ENCODE measurements around the gene PDIA3. TPM values are rescaled to one million over a fixed set of nuclear protein-coding genes. Genes with fewer than 3 reads are reported as not detected.

PDIA3 gene
- total and polyA plus RNA-seq, 2 of the 13 experiments (the other 11 are each of a cell fraction or from before 2014, with no cell fraction given), result 238 to 433 TPM

DNA sequence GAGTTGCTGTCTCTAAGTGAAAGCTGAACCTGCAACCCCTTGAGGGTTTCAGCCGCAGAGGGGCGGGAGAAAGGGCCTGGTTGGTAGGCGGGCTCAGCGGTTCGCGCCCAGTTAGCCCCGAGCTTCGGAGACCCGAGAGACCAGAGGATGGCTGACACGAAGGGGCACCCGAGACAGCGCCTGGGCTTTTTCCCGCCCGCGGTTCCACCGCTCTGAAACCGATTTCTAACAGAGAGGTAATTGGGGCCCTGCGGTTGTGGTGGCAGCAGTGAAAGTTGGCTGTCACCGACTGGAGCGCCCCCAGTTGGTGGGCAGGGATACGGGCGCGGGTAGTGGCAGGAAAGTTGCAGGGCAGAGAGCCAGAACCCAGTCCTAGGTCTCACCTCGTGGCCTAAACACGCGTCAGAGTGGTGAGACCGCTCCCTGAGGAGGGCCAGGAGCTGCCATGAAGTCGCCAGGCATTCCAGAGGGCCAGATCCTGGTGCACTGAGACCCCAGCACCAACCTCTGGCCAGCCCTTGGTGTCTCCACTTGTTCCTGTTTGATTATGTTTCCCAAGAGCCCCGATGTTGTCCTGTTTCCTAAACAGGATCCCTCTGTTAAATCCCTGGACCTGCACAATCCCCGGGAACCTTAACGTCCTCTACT, 31.2 kb downstream of the PDIA3 start (continued):
- TF ChIP-seq ZNF142 (CRISPR knock-in tag; IDR thresholded peaks at IDR 0.05) (peak; percentile 51; the same call in 1 of the 2 replicates), PPARG (CRISPR knock-in tag; conservative IDR thresholded peaks at IDR 0.05) (no peak), SRSF1 (optimal IDR thresholded peaks at IDR 0.05; ENCODE audit: low read depth, low read length) (no peak), ZNF414 (CRISPR knock-in tag; IDR thresholded peaks at IDR 0.05) (no peak), HCFC1 (IDR thresholded peaks at IDR 0.05; ENCODE audit: low read depth, low read length) (no peak), CHD4 (IDR thresholded peaks at IDR 0.05; ENCODE audit: borderline replicate concordance, low read length) (no peak), HNRNPLL (IDR thresholded peaks at IDR 0.05; ENCODE audit: low read depth, low read length, poor library complexity, severe bottlenecking) (peak; percentile 47), MEIS1 (CRISPR knock-in tag; IDR thresholded peaks at IDR 0.05; ENCODE audit: borderline replicate concordance) (peak; percentile 61), GMEB1 (CRISPR knock-in tag; IDR thresholded peaks at IDR 0.05; ENCODE audit: borderline replicate concordance) (no peak), U2AF2 (IDR thresholded peaks at IDR 0.05; ENCODE audit: low read depth, low read length) (no peak), KDM5A (IDR thresholded peaks at IDR 0.05; ENCODE audit: borderline replicate concordance, low read length) (no peak), DNMT3B (CRISPR knock-in tag; conservative IDR thresholded peaks at IDR 0.05) (no peak), DR1 (CRISPR knock-in tag; IDR thresholded peaks at IDR 0.05) (no peak), PAXIP1 (CRISPR knock-in tag; conservative IDR thresholded peaks at IDR 0.05) (peak; percentile 37), SRSF4 (IDR thresholded peaks at IDR 0.05; ENCODE audit: low read depth, low read length, poor library complexity, severe bottlenecking) (no peak)

Data from HepG2 (cell line).